T-helper 1 cell treated with Interleukin-12 subunit alpha and Interleukin-12 subunit beta and Interleukin-4 antibody, amounts not matched to agents 30 ng/mL and 1 ng/mL, for 36 hours (primary cell): ENCODE data around the gene PPP1R17. TPM values are rescaled to one million over a fixed set of nuclear protein-coding genes. Genes with fewer than 3 reads are reported as not detected.

Source experiments
- intact Hi-C: fragments of 100-400 bp; cut with micrococcal nuclease; formaldehyde crosslinking; loops from one replicate; pipeline ENCODE4 v1.15.1; 2024
- total RNA-seq: library from RNA; stranded (reverse); gene quantifications from 2 replicates; pipeline ENCODE4 v1.2.3, GENCODE V29; 2022

The PPP1R17 gene
- not detected in 2 replicates for total RNA-seq

DNA sequence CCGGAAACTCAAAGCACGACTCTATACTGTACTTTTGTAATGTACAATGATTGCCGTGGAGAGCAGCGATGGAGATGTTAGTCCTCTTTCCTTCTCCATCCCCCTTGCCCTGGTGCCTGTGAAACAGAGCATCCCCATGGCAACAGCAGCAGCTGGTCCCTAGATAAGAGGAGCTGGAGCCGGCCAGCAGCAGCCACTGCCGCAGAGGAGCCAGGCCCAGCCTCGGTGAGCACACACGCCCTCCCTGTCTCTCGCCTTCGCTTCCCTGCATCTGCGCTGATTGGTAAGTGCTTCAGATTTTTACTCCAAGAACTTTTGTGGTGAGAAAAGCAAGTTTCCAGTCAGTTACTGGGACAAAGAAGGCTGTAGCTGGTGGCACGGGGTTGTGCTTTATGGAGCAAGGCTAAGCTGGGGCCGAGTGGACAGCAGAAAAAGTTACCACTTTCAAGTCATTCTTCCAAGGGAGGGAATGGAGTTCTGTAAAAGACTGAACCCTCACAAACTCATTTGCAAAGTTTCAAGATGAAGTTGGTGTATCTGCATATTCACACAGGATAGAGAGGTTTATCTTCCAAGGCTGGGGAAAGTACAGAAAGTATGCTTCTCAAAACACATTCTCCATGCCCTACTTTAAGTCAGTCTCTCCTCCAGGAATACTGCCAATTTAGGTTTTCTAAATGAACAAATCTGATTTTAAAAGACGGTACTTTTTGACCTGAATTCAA, at the start of gene PPP1R17:
Gene PPP1R17 (plus strand): TSS at position 192 of the 725 bp plus-strand sequence. CDS start 5,227 bp downstream, outside the sequence.
- intact Hi-C loops = no loop called here

DNA sequence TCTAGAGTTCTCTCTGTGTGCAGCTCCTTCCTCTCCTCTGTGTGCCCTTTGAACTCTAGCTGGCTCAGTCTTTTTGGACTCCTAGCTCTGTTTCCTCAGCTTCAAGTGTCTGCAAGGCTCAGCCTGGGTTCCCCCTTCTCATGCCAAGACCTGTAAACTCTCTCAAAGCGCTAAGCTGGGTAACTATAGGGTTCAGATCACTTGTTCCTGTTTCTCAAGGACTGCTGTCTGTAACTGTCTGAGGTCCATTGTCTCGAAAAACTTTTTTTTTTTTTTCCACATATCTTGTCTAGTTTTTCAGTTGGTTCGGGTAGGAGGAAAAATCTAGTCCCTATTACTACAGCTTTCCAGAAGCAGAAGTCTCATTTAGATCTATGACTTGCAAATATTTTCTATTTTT, 46.6 kb upstream of the PPP1R17 start:
- intact Hi-C loops = no loop called here

DNA sequence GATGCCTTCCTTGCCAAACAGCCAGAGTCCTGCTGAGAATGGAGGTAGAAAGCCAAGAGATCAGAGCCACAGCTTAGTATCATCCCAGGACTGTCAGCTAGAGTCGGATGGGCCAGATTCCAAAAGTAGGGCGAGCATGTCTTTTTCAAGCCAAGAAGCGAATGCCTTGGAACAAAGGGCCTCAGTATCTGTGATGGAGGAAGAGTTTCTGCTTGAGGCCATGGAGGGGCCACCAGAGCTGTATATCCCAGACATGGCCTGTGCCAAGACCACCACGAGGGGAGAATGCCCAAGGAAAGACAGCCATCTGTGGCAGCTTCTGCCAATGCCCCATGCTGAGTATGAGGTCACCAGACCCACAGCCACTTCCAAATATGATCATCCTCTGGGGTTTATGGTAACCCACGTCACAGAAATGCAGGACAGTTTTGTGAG, 44.3 kb upstream of the PPP1R17 start:
- intact Hi-C loops = no loop called here

DNA sequence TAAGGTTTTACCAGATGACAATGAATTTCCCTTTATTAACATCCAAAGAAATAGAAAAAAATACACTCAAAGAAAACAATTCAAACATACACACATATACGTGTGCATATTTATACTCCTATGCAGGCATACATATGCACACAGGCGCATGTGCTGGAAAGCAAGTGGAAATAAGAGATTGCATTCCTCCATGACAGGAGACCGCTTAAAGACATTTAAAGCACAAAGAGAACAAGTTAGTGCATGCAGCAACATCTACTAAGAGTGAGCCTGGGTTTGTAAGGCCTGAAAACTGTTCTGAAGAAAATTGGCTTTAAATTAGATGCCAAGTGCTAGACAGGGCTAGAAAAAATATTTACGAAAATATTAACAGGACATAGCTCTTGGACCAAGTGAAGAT, 40.1 kb upstream of the PPP1R17 start:
- intact Hi-C loops = no loop called here

DNA sequence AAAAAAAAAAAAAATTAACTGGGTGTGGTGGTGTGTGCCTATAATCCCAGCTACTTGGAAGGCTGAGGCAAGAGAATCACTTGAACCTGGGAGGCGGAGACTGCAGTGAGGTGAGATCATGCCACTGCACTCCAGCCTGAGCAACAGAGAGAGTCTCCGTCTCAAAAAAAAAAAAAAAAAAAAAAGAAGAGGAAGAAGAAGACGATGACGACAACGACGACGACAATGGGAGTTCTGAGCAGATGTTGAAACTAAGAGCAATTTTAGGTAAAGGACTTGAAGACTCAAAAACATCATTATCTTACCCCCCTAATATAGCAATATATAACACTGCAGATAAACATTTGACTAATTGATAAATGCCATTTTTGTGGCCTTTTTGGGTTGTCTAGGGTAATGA, 39.5 kb upstream of the PPP1R17 start:
- intact Hi-C loops = no loop called here

DNA sequence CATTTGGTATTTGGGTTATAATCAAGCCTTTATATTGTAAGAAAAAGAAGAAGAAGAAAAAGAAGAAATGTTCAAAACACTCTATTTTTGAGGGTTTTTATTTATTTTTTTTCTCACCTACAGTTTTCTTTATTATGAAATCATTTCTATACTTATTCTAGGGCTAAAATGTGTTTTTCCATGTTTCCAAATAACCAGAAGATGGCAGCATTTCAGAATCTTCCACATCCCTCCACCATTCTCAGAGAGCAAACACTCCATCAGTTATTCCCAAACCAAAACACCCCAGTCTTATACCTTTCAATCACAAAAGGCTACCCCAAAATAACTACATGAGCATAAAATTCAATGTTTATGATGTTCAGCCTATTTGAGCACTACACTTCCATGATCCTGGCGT, 38.7 kb upstream of the PPP1R17 start:
- intact Hi-C loops = no loop called here

DNA sequence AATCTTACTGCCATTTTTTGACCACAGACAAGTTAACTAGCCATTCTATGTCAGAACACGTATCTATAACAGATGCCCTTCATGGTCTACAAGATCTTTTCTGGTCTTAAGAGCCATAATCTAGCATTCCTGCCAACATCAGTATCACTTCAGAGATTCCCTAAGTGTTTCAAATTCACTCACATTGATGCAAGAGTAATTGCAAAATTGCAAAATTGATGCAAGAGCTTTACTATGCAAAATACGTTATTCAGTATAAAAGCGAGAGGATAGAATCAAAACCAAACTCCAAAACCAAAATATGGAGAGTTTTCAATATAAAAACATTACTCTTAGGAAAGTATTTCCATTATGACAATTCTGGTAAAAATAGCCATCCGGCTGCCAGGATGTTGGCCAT, 38.1 kb upstream of the PPP1R17 start:
- intact Hi-C loops = no loop called here

DNA sequence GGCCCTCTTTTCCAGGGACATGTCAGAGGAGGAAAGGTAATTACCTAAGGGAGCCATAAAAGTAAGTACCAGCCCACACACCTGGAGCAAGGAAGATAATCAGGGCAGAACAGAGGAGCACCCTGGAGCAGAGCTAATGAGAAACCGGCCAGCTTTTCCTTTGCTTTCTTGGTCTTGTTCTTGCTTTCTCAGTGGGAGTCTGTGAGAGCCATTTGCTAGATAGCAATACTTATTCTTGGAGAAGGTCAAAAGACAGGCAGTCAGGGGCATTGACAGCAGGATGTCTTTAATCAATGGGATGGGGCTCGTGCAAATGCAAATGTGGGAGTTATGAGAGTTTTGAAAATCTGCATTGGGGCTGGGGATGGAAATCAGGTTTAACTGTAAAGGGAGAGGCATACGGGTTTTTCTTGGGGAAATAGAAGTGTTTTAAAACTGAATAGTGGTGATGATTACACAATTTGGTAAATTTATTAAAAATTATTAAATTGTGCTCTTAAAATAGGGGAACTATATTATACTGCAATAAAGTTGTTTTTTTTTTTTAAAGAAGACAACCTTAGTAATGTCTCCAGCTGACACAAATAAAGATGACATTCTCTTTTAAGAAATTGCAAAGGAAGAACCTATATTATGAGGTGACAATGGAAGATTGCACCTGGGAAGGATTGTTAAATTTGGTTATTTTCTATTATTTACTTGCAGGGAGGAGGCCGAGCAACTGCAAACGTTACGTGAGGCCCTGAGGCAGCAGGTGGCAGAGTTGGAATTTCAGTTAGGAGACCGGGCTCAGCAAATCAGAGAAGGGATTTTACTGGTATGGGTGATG, 35.6 kb upstream of the PPP1R17 start:
- intact Hi-C loops = no loop called here

DNA sequence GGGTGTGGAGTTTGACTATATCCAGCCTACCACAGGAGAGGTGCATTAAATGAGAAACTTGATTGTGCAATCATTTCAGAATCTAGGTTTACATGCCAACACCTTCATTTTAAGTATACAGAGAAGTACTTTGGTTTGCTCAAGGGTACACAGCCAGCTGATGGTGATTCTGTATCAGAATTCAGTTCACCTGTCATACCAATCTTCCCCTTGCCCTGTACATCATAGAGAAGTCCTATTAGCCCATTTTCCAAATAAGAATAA, 35.0 kb upstream of the PPP1R17 start:
- intact Hi-C loops = no loop called here

DNA sequence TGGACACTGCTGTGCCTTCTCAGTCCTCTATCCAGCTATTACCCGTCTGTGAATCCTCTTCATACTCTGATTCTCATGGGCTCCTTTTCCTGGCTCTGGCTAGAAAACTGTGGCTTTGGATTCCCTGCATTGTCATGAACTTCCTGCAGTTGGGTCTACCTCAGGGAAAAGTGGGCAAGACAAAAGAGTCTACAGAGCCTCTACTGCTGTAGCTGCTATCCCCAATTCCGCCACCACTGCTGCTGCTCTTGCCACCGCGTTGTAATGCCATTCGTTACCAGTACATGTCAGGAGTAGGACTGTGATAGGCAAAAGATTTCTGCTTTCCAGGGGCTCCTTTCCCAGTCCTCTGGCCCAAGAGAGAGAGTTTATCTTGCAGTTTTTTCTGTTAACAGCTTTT, 23.9 kb upstream of the PPP1R17 start:
- intact Hi-C loops = no loop called here

DNA sequence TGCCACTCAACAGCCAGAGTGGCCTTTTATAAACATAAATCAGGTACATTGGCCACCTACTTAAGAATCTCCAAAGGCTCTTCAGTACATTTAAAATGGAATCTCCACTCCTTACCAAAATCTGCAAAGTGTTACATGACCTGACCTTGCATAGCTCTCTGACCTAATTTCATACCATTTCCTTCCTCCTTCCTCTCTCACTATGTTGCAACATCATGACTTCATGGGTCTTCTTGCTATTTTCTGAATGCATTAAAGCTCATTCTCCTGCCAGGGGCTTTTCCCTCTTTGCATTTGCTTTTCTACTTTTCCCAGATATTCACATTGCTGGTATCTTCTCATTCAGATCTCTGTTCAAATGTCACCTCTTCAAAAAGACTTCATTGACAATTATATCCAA, 22.1 kb upstream of the PPP1R17 start:
- intact Hi-C loops = no loop called here

DNA sequence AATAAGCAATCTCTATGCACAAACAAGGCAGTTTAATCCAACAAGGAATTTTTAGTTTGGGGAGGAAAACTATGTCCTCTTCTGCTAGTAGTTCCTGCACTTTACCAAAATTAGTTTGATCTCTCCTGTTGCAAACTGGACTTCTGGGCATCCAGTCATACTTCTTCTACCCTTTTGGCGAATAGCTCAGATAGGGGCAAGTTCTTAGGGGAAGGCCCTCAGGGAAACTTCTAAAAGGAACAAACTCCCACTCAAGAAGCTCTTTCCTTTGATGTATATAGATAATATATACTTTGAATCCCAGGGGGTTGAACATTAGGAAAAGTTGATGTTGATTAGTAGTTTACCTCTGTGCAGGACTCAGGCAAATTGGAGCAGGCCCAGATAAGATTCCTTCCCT, 21.5 kb upstream of the PPP1R17 start:
- intact Hi-C loops = no loop called here

DNA sequence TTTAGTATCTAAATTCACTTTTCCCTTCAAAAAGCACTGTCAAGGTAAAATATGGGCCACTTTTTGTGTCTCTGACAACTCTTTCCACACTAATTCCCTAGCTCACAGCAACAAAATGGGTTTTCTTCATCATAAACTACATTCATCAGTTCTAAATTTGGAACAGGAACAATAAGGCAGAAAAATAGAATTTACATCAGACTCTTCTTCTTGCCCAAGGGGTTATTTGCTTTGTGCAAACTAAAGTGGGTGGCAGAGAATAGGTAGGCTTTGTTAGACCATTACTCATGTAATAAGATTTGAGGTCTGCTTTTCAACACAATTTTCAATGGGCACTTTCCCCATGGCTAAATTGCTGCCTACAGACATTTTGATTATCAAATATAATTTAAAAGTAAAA, 17.6 kb upstream of the PPP1R17 start:
- intact Hi-C loops = no loop called here

DNA sequence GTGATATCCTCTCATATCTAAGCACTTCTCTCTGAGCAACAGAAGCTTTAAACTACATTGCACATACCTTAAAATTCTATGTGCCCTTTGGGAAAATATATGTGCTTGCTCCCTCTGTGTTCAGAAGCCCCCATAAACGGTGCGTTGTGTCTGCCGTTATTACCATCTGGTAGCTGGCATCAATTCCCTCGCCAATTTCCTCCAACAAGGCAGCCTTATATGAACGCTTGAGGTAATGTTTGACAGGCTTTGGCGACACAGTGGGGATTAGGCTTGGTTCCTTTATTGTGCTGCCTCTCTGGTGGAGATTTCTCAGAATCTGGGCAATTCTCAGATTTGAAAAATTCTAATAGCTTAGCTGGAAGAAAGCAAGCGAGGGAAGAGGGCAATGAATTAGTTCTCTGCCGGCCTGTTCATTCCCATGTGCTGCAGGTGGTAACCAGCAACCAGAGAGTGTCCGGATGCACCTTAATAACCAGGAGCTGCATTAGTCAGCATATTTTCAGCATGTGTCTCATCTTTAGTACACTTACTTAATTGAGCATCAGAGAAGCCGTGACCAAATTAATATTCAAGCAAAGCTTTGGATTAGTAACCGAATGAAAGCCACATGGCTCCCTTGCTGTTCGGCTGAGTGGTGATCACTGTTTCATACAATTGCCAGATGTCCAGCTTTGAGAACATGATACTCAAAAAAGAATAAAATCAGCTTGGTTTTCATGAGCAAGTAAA, 7.3 kb upstream of the PPP1R17 start:
- intact Hi-C loops = no loop called here

DNA sequence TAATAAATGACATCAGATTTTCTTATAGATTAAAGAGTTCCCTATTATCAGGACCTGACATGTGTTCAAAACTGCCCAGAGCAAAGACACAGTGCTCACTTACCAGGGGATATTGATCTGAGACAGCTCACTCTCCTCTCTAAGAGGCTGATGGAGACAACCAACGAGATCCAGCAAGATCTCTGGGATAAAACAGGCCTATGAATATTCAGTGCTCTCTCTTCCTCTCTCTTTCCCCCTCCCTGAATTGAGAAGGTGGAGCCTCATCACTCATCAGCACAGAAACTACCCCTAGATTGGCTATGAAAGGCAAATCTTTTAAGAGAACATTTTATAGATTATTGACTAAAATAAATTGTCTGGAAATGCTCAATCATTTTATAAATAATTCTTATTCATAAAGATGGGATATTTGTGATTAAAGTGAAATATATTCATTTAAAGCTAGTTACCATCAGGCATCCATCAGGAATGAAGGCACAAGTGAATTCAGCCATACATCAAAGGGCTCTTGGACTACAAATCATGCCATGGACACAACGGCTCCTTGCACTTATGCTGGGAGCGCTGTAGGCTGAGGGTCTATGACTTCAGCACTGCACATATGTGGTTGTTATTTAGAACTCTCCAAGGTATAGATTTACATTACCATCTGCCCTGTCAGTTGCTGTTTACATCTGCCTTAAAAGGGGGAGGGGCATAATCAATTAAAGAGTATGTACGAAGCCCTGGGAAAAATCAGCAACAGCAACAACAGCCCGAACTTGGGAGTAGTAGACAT, 3.4 kb upstream of the PPP1R17 start:
- intact Hi-C loops = no loop called here

DNA sequence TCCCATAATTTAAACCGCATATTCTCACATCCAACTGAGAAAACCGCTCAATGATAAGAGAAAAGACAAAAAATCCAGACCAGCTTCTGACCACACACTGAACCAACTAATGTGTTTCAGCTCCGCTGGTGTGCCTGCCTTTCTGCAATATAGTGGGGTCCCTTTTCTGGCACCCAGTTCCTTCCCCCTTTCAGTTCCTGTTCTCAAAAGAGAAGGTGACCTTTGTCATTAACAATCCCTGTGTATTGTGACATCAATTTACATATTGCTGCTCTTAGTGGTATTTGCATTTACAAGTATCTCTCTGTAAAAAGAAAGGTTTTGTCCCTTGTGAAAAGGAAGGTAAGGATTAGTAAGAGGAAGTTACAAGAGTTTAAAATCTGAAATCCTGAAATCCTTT, 1.4 kb downstream of the PPP1R17 start:
- intact Hi-C loops = no loop called here

DNA sequence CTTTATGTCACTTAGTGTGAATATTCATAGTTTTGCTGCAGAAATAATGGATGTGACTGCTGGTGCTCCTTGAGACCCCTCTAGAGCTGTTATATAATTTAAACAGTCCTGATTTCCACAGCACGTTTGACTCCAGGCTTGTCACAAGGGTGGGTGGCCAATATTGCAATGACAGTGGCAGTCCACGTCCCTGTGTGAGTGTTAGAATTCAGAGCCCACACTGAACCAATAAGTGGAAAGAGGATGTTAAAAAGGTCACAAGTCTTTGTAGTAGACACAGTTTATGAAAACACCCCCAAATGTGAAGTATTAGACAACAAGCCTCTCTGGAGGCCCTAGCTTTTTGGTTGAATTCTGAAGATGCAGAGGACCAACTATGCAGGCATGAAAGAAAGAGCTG, 2.0 kb downstream of the PPP1R17 start:
- intact Hi-C loops = no loop called here

DNA sequence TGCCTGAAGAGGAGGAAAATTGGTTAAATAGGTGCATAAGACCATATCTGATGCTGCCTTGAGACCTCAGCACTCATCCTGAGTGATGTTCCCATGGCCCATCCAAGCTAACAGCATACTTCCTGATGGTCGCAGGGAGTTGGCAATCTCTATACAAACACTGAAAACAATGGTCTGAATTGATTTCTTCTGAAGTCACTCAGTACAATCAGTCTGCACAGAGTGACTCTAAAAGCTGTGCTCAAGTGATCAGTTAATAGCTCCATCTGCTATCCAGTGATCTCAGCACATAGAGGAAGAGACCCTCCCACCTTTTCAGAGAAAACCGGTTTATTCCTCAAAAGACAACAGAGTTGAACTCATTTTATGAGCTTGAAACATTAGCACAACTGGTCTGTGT, 3.9 kb downstream of the PPP1R17 start:
- intact Hi-C loops = no loop called here

DNA sequence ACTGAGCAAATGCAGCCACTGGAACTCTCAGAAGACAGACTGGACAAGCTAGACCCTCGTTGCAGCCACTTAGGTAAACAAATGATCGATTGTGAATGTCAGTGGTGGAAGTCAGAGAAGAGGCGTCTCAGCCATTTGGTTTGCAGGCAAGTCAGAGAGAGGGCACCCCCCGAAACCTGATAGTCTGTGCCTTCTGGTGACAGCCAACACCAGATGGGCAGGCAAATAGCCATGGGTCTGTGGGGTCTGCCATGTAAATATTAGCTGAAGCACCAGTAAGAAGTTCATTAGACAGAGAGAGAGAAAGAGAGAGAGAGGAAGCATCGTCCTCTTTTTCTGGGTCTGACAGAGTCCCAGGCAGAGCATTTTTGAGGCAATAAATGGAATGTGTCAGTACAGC, 5.4 kb downstream of the PPP1R17 start:
- intact Hi-C loops = no loop called here

DNA sequence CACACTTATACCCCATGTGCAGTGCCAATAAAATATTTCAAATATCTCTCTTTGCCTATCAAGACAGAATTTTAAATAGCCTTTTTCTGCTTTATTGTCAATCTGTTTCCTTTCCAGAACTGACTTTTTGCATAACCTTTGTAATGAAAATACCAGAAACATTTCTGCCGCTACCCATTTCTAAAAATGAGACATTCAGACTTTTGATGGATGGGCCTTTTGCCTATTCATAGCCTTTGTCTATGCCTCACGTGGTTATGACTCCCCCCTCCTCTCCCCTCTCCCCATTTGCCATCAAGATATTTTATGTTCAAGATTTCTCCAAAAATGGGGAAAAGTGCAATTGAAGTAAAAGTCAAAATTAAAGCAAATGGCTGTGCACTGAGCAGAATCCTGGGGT, 5.9 kb downstream of the PPP1R17 start:
- intact Hi-C loops = no loop called here

DNA sequence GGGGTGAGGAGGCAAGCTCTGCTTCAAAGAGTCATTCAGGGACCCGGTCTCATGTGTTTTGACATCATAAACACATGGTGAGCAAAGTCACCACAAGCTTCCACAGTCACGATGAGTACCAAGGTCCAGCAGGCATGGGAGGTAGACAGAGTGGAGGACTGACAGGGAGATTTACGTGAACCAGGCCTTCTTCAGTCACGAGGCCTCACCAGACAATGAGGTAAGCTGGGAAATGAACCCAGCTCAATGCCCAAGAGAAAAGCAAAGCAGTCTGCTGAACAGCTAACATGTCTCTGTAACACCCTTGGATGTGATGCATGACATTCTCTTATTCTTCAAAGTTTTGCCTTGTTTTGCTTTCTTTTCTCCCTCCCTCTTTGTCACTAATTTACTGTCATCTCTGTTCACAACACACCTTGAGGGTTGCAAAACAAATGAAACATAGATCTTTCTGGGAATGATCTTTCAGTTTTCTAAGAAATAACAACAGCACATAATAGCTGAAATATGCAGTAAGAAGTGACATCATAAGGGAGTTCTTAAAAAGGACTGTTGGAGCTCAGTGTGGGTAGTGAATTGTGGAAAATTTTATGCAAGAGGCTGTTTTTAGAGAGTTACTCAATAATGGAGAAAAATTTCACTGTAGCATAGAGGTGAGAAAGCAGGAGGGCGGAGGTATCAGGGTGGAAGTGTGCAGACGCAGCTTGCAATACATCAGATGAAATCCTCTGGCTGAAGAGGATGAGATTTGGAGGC, 9.0 kb downstream of the PPP1R17 start:
- intact Hi-C loops = no loop called here
